B cell (primary cell): ENCODE measurements around the gene GTF2A1L.

ENCODE experiments used
- EZH2 ChIP-seq: IDR thresholded peaks from 2 replicates; pipeline ENCODE4 v1.6.1; 2012; ENCODE audit warnings: borderline replicate concordance, low read depth, mild to moderate bottlenecking, moderate library complexity, low read length; ENCODE audit not compliant: insufficient read depth, poor library complexity, severe bottlenecking
- TF ChIP-seq, protein P1 (sequence below): fragments of 200-600 bp; IDR thresholded peaks from one replicate; pipeline ENCODE4 v1.8.0; 2022; ENCODE audit warnings: antibody characterized with exemption, mild to moderate bottlenecking

DNA sequence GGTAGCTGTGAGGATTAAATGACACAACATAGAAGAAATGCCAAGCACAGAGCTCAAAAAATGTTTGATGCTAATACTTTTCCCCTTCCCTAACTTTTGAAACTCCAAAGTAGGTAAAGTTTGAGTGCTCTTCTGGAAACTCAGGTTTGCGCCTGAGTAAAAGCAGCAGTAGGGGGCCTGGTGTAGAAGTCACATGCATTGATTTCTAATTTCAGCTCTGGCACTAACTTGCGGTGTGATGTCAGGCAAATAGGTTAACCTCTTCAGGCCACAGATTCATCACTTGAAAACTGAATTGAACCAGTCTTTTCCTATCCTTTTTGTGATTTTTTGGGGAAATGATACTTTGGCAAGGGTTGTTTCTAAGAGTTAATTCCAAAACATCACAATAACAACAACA lies 110.6 kb downstream of the GTF2A1L start:
- TF ChIP-seq, protein P1, sequence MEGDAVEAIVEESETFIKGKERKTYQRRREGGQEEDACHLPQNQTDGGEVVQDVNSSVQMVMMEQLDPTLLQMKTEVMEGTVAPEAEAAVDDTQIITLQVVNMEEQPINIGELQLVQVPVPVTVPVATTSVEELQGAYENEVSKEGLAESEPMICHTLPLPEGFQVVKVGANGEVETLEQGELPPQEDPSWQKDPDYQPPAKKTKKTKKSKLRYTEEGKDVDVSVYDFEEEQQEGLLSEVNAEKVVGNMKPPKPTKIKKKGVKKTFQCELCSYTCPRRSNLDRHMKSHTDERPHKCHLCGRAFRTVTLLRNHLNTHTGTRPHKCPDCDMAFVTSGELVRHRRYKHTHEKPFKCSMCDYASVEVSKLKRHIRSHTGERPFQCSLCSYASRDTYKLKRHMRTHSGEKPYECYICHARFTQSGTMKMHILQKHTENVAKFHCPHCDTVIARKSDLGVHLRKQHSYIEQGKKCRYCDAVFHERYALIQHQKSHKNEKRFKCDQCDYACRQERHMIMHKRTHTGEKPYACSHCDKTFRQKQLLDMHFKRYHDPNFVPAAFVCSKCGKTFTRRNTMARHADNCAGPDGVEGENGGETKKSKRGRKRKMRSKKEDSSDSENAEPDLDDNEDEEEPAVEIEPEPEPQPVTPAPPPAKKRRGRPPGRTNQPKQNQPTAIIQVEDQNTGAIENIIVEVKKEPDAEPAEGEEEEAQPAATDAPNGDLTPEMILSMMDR = no peak
- no peak for TF ChIP-seq EZH2
